Effector CD4-positive, alpha-beta T cell (primary cell): ENCODE data around the gene ZNF394.

ENCODE experiments used
- DNase-seq: peaks from one replicate; pipeline ENCODE4 v3.0.0-alpha.2; 2020

The ZNF394 gene

GRCh38 chr7:99447943-99448342 is 52.1 kb downstream of the ZNF394 start:
- DNase-seq: no peak

DNA sequence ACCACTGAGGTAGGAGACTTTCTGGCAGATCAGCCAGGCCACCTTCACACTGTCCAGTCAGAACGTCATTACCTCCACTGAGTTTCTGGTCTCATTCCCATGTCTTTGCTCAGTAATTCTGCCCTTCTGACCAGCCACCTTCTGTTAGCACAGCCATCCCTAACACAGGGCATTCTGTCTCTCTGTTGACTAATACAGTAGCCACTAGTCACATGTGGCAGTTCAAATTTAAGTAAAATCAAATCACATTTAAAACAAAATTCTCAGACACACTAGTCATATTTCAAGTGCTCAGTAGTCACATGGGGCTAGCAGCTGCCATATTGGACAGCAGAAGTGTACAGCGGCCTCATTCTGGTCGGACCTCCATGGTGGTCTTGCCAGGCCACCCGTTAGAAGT is 54.0 kb downstream of the ZNF394 start:
- no peak for DNase-seq
